Measurements from ENCODE around the gene GABRD.

GRCh38 chr1:2072109-2072806 lies 53.1 kb downstream of the GABRD start:
- TF ChIP-seq POLR2A (IDR thresholded peaks at IDR 0.05): no peak
- TF ChIP-seq, protein P1, sequence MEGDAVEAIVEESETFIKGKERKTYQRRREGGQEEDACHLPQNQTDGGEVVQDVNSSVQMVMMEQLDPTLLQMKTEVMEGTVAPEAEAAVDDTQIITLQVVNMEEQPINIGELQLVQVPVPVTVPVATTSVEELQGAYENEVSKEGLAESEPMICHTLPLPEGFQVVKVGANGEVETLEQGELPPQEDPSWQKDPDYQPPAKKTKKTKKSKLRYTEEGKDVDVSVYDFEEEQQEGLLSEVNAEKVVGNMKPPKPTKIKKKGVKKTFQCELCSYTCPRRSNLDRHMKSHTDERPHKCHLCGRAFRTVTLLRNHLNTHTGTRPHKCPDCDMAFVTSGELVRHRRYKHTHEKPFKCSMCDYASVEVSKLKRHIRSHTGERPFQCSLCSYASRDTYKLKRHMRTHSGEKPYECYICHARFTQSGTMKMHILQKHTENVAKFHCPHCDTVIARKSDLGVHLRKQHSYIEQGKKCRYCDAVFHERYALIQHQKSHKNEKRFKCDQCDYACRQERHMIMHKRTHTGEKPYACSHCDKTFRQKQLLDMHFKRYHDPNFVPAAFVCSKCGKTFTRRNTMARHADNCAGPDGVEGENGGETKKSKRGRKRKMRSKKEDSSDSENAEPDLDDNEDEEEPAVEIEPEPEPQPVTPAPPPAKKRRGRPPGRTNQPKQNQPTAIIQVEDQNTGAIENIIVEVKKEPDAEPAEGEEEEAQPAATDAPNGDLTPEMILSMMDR (IDR thresholded peaks at IDR 0.05): no peak

Data from adrenal gland (tissue), 5 donors.